ENCODE measurements around the gene AOX1. TPM values are rescaled to one million over a fixed set of nuclear protein-coding genes. Genes with fewer than 3 reads are reported as not detected.
"Not testable (repeated sequence)": the region's sequence is repeated elsewhere in the genome, so short reads cannot be mapped to it uniquely, and the experiment has no call there.

AOX1 gene
- polyA plus RNA-seq (2011; rRNA removed) (10.2 and 16.0 TPM in 2 replicates), polyA minus RNA-seq (2011; rRNA and poly(A)+ RNA removed) (12.7 and 29.8 TPM in 2 replicates)

DNA sequence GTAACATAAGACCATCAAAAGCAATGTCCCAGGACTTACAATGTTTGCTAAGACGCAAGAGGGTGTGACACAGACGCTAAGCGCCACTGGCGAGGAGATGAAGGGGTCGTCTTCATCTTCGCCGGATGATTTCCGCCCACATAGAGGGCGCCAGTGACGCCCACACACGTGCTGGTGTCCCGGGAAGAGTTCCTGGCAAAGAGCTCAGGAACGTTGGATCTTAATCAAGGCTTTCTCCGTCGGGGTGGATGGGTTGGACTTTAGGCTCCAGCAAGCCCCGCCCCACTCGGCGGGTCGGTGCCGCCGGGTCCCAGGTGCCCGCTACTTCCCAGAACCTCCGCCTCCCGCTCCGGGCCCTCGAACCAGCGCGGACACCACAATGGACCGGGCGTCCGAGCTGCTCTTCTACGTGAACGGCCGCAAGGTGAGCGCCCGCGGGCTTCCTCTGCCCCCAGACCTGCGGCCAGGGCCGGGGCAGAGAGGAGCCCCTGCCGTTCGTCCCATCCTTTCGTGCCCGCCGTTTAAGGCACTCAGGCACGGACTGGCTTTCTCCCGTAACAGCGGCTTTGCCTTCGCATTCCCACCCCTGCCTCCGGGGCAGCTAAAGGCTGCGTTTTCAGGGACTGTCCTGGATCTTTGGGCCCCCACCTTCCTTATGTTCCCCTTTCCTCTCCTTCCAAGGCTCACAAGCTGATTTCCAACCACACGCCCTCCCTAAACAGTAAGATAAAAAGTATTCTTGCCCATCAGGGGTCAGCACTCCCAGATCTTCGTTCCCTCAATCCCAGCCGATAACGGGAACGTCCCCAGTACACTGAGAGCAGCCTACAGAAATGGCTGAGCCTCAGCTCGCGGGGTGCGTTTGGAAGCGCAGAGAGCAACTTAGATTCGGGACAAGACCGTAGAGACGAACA, at the start of gene AOX1:
TSS of gene AOX1 (plus strand) at position 285 of the 914 bp plus-strand sequence. CDS start at position 380, 95 bp downstream.
- Histone ChIP-seq H3K27me3 (ENCODE audit: control insufficient read depth, insufficient read depth, low read length) (no peaks in the 10 kb centered on the region), H3K36me3 (ENCODE audit: control insufficient read depth, insufficient read depth, low read length) (no peaks in the 10 kb centered on the region), H3K4me3 (ENCODE audit: low read depth, low read length) (peak within 1 kb of the TSS; percentile 51)
- no peak for DNase-seq (ENCODE audit: low read depth)
- ChIA-PET POLR2A (no interaction called here), CTCF (interaction anchor here (0.6 to 3.3 kb wide), 11 partner anchors 10 to 1672 kb away, joined by 3 to 20 read pairs (median 4); no protein-coding TSS in a partner anchor)
- TF ChIP-seq, protein P1, sequence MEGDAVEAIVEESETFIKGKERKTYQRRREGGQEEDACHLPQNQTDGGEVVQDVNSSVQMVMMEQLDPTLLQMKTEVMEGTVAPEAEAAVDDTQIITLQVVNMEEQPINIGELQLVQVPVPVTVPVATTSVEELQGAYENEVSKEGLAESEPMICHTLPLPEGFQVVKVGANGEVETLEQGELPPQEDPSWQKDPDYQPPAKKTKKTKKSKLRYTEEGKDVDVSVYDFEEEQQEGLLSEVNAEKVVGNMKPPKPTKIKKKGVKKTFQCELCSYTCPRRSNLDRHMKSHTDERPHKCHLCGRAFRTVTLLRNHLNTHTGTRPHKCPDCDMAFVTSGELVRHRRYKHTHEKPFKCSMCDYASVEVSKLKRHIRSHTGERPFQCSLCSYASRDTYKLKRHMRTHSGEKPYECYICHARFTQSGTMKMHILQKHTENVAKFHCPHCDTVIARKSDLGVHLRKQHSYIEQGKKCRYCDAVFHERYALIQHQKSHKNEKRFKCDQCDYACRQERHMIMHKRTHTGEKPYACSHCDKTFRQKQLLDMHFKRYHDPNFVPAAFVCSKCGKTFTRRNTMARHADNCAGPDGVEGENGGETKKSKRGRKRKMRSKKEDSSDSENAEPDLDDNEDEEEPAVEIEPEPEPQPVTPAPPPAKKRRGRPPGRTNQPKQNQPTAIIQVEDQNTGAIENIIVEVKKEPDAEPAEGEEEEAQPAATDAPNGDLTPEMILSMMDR (IDR thresholded peaks at IDR 0.05; ENCODE audit: insufficient read depth, low read depth, low read length), result peak; percentile 33; the same call in 1 of the 2 replicates

DNA sequence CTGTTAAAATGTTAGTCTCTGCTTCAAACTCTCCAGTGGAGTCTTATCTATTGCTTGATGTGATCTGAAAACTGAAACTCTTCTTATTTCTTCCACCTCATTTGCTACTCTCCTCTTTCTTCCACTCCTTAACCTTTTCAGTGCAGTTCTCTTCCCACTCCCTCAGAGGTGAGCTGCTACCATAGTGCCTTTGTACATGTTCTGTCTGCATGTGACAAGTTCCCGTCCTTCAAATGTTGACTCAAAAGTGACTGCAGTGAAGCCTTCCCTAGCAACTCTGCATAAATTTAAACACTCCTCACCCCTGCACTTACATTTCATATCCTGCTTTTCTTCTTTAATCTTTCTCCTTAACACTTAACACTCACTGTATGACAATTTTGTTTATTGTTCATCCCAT, 47.7 kb upstream of the AOX1 start:
- ChIA-PET POLR2A (no interaction called here), CTCF (interaction anchor here (0.7 to 1.9 kb wide), 2 partner anchors 14 to 175 kb away, joined by 3 read pairs; no protein-coding TSS in a partner anchor)
- Histone ChIP-seq H3K4me3 (ENCODE audit: low read depth, low read length) (no peak overlapping the region), H3K36me3 (ENCODE audit: control insufficient read depth, insufficient read depth, low read length) (no peaks in the 10 kb centered on the region), H3K27me3 (ENCODE audit: control insufficient read depth, insufficient read depth, low read length) (no peaks in the 10 kb centered on the region)
- TF ChIP-seq, protein P1 (IDR thresholded peaks at IDR 0.05; ENCODE audit: insufficient read depth, low read depth, low read length), result no peak
- DNase-seq (ENCODE audit: low read depth), result no peak

DNA sequence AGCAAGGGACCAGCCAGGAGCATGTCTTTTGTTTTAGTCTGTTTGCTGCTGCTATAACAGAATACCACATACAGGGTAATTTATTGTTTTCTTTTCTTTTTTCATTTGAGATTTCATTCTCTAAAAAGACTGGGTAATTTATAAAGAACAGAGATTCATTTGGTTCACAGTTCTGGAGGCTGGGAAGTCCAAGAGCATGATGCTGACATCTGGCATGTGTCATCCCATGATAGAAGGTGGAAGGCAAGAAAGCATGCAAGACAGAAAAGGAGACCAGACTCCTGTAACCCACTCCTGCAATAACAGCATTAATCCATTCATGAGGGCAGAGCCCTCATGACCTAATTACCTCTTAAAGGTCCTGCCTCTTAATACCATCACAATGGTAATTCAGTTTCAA, 45.0 kb upstream of the AOX1 start:
- Histone ChIP-seq H3K4me3 (ENCODE audit: low read depth, low read length) (no peak overlapping the region), H3K27me3 (ENCODE audit: control insufficient read depth, insufficient read depth, low read length) (no peaks in the 10 kb centered on the region), H3K36me3 (ENCODE audit: control insufficient read depth, insufficient read depth, low read length) (no peaks in the 10 kb centered on the region)
- no peak for DNase-seq (ENCODE audit: low read depth)
- POLR2A ChIA-PET, result no interaction called here
- TF ChIP-seq, protein P1 (IDR thresholded peaks at IDR 0.05; ENCODE audit: insufficient read depth, low read depth, low read length), result no peak
- CTCF ChIA-PET, result no interaction called here

DNA sequence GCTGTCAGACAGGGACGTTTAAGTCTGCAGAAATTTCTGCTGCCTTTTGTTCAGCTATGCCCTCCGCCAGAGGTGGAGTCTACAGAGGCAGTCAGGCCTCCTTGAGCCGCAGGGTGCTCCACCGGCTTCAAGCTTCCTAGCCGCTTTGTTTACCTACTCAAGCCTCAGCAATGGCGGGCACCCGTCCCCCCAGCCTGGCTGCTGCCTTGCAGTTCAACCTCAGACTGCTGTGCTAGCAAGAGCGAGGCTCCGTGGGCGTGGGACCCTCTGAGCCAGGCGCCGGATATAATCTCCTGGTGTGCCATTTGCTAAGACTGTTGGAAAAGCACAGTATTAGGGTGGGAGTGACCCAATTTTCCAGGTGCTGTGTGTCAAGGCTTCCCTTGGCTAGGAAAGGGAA, 19.2 kb upstream of the AOX1 start:
- POLR2A ChIA-PET; DNase-seq (ENCODE audit: low read depth); H3K36me3 ChIP-seq (ENCODE audit: control insufficient read depth, insufficient read depth, low read length); H3K4me3 ChIP-seq (ENCODE audit: low read depth, low read length); H3K27me3 ChIP-seq (ENCODE audit: control insufficient read depth, insufficient read depth, low read length): not testable (repeated sequence)
- CTCF ChIA-PET, result interaction anchor here (1.2 to 1.3 kb wide), 2 partner anchors 10 to 136 kb away, joined by 3 read pairs; no protein-coding TSS in a partner anchor

DNA sequence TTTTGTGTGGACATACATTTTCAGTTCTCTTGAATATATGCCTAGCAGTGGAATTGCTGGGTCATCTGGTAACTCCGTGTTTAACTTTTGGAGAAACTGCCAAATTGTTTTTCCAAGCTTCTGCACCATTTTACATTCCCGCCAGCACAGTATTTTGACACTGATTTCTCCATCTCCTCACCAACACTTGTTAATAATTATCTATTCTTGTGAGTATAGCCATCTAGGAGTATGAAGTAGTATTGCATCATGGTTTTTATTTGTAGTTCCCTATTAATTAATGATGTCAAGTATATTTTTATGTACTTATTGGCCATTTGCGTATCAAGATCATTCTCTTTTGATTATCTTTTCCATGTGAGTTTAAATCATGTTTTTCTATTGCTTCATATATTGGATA, 17.9 kb upstream of the AOX1 start:
- ChIA-PET CTCF (interaction anchor here (1.1 kb wide), 1 partner anchor 135 kb away, joined by 7 read pairs; no protein-coding TSS in a partner anchor), POLR2A (no interaction called here)
- Histone ChIP-seq H3K27me3 (ENCODE audit: control insufficient read depth, insufficient read depth, low read length) (no peaks in the 10 kb centered on the region), H3K36me3 (ENCODE audit: control insufficient read depth, insufficient read depth, low read length) (0 out of 2 replicates have a peak, but pooled peaks cover 1% of the 10 kb centered on the region), H3K4me3 (ENCODE audit: low read depth, low read length) (no peak overlapping the region)
- no peak for DNase-seq (ENCODE audit: low read depth)
- TF ChIP-seq, protein P1 (IDR thresholded peaks at IDR 0.05; ENCODE audit: insufficient read depth, low read depth, low read length), result no peak
